ENCODE results near the gene PADI3.
"Not testable (repeated sequence)": the region's sequence is repeated elsewhere in the genome, so short reads cannot be mapped to it uniquely, and the experiment has no call there.

The PADI3 gene

DNA sequence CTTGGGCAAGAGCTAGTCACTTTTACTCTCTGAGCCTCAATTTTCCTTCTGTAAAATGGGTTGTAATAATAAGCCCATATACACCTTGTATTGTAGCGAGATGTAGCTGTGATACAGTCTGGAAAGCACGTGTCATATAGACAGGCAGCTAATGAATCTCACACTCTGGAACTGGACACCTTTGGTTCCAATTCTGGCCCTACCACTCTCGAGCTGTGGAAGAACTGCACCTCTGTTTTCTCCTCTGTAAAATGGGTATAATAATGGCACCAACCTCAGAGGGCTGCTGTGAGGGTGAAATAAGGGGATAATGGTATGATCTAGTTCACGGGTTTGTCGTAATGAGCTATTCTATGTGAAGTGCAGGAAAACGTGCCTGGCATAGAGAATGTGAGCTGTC lies 58.4 kb downstream of the PADI3 start:
- DNase-seq = no peak

DNA sequence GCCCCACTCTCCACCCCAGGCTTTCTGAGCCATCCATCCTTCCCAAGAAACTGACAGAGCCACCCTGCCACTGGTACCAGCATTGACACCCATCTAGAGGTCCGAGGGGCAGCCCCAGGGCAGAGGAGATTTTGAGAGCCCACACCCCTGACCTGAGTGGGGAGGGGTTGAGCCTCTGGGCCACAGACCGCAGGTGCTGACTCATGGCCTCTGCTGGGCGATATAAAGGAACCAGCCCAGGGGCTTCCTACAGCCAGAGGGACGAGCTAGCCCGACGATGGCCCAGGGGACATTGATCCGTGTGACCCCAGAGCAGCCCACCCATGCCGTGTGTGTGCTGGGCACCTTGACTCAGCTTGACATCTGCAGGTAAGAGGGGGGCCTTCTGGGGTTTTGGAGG lies 59.0 kb downstream of the PADI3 start, which contains the start of gene PADI4:
PADI4 (plus strand) TSS at position 252 of the 400 bp plus-strand sequence; CDS start at position 278, 26 bp downstream.
- DNase-seq = no peak

DNA sequence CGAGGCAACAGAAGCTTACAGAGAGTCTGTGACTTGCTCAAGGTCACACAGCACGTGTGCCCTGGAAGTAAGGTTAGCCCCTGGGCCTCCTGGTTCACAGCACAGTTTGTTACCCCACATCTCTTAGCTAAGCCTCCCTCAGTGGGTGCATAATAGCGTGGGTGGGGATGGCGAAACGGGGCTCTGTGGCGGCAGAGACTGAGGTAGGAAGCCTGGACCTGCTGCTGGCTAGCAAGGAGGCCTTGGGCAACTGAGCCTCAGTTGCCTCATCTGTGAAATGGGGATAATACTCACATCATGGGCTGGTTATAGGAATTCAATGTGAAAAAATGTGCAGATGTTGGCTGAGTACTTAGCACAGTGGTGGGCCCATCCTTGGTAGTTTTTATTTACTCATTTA lies 59.7 kb downstream of the PADI3 start:
- DNase-seq = no peak

DNA sequence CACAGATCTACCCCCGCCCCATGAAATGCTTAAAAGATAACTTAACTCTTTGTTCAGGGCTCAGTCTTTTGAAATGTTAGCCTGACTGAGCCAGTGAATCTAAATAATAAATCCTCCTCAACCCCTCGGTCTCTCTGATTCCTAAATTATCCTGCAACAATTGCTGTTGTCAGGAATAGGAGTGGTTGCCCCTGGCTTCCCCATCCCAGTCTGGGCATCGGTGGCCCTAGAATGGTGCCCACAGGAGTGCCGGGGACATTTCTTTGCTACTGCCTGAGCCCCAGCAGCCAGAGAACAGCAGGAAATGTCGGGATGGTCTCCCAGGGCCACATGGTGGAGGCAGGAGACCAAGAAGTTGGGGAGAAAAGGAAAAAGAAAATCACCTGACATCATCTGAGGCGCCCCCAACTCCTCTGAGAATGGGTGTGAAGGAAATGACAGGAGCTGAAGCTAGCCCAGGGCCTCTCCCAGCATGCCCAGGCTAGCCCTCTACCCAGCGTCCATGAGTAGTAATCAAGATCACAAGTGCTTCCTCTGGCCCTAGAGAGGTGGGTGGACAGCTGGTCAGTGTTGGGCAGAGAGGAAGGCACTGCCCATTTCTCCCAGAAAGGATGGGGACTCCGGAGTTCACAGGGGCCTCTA lies 60.6 kb downstream of the PADI3 start:
- DNase-seq = no peak

DNA sequence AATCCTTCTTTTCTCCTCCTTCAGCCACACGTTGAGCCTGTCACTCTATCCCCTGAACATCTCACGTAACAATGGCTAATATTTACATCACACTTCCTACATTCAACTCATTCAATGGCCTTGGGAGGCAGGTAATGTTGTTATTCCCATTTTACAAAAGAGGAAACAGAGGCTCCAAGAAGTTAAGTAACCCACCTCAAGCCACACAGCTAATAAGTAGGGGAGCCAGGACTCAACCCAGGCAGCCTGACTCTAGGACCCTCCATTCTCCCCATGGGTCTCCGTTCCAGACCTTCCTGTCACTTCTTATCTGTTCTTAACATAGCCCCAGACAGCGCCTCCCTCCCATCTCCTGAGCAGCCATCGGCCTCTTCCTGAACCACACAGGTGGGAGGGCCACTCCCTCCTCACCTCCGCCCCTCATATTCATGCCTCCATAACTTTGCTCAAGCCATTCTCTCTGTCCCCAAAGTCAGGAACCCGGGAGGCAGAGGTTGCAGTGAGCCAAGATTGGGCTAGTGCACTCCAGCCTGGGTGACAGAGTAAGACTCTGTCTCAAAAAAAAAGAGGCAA lies 61.3 kb downstream of the PADI3 start:
- DNase-seq = no peak

DNA sequence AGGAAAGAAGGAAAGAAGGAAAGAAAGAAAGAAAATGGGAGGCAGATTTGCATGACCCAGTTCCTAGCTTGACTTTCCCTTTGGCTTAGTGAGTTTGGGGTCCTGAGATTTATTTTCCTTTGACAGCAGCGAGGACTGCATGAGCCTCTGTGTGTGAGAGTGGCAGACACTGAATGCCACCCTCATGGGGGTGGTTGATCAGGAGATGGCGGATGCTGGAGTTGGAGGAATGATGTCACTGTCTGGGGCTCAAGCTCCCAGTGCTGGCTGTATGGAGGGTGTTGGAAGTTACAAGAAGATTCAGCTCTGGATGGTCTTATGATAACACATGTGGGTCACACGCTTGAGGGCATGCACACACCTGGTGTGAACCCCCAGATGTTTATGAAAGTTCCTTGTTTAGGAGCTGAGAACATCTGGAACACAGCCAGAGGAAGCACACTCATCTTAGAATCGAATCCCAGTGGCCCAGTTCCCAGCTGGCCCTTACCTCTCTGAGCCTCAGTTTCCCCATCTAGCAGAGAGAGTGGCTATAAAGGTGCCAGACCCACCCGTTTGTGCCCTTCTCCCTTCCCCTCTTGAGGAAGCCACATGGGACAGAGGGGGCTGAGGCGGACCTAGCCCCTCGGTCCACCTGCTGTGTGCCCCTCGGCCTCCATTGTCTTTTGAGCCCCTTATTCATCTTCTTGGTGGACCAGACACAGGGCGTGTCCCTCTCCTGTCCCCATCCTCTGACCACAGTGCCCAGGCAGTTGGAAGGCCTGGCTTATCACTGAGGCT lies 64.8 kb downstream of the PADI3 start:
- no peak for DNase-seq

DNA sequence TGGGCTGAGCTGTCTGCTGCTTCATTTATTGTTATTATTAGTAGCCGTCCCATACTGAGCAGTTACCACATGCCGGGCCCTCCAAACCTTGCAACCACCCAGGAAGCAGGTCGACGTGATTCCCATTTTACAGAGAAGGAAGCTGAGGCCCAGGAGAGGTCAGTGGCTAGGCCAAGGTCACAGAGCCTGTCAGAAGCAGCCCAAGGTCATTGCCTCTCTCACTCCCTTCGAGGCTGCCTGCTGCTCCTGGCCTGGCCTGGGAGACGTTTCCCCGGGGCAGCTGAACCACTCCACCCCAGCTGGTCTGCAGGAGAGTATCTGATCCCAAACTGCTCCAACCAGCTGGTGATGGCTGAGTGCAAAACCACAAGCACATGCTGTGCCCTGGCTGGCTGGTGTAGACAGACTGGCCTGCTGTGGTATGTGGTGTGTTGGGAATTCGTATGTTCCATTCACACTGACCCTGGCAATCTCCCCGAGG lies 65.6 kb downstream of the PADI3 start:
- DNase-seq = peak in 1 of 2 experiments; percentile 10

DNA sequence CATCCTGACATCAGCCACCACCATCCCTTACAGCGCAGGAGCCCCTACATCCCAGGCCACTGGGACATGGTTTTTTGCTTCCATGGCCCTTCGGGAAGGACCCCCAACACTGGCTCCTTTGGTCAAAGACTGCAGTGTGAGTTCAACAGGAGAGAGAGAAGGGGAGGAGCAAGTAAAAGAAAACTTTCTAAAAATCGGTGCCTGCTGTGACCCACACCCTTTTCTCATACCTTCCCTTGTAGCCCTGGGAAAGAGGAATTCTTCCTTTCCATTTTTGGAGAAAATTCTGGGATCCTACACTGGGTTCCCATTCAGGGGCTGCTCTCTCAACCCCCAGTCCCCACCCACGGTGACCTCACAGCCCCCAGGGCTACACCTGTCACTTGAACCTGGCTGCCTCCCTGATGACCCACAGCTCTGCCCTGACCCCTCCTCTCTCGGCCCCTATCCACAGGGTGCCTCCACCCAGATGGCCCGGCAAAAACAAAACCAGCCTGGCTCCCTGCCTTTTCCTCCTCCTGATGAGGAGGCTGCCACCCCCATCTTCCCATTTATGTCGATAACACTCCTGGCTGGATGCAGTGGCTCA lies 66.7 kb downstream of the PADI3 start:
- no peak for DNase-seq

DNA sequence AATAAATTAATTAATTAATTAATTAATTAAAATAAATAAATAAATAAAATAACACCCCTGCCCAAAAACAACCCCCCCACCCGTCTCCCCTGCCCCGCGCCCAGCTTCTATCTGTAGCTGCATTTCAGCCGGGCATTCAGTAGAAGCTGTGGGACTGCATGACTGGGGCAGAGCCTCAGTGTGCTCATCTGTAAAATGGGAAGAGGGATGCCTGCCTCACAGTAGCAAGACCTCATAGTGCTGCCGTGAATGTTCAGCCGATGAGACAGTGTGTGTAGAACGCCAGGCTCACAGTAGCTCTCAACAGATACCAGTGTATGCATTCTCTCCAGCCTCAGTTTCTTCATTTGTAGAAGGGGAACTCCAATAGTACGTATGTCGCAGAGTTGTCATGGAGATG lies 67.8 kb downstream of the PADI3 start:
- DNase-seq = no peak

DNA sequence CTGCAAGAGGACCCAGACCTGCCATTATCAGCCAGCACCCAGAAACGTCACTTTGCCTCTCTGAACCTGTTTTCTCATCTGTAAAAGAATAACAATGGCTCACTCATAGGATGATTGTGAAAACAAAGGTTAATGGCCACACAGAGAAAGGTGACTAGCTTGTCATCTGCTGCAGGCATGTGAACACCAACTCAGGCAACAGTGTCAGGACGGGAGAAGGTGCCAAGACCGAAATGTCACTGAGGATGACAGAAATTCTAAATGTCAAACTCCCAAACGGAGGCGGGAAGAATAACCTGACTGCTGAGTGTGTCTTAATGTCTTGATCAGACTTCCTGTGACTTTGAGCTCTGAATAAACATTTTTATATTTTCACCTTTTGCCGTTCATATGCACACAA lies 69.4 kb downstream of the PADI3 start:
- DNase-seq = no peak

DNA sequence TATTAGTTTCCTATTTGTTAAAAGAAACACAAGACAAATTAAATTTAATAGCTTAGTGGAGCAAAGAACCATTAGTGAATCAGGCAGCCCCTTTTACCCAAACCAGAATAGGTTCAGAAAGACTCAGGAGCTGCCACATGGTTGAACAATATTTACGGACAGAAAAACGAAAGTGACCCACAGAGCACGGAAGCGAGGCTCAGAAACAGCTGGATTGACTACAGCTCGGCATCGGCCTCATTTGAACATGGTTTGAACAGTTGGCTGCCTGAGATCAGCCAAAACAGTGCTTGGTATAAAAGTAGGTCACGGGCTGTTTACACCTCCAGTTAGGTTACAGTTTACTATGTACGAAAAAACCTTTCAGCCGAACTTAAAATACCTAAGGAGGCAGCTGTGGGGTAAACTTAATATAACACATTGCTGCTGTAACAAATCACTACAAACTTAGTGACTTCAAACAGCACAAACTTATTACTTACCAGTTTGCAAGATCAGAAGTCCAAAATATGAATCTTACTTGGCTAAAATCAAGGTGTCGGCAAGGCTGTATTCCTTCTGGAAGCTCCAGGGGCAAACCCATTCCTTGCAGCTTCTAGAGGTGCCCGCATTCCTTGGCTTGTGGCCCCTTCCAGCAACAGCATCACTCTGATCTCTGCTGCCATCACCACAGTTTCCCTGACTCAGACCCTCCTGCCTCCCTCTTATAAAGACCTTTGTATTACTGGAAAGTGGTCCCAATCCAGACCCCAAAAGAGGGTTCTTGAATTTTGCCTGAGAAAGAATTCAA lies 70.9 kb downstream of the PADI3 start:
- no peak for DNase-seq

DNA sequence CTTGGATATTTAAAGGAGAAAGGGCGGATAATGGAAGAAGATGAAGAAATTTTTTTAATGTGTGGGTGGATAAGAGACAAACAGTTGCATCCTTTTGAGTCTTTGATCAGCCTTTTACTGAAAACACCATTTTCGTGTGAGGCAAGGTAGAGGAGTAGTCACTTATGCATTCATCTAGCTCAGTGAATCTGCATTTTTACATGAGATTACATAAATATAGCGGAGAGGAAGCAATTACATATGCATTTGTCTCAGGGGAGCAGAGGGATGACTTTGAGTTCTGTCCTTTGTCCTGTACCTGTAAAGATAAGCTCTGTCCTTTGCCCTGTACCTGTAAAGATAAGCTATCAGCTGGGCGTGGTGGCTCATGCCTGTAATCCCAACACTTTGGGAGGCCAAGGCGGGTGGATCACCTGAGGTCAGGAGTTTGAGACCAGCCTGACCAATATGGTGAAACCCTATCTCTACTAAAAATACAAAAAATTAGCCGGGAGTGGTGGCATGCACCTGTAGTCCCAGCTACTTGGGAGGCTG lies 73.0 kb downstream of the PADI3 start:
- not testable (repeated sequence) for DNase-seq

DNA sequence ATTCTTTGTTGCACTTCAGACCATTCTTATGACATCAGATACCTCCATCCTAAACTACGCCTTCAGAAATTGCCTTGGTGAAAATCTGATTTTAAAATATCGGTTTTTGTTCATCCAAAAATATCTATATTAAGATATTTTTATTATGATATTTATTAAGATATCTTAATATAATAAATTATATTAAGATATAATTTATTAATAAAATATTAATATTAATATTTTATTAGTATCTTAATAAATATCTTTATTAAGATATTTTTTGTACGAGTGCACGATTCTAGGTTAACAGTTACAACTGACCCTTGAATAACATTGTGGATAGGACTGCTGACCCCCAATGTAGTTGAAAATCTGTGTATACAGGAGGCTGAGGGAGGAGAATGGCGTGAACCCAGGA lies 80.0 kb downstream of the PADI3 start:
- no peak for DNase-seq

DNA sequence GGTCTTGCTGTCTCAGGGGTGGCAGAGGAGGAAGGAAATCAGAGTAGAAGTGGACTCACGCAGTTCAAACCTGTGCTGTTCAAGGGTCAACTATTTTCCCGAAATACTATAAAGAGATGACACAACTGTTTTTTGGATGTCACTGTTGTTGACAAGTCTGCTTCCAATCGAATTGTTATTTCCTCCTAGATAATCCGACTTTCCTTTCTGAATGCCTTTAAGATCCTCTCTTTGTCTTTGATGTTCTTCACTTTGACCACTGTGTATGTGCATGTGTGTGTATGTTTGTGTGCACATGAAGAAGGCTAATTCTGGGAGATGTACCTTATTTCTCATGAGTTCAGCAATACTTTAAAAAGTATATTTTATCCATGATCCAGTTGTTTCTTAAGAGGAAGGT lies 80.7 kb downstream of the PADI3 start:
- no peak for DNase-seq

DNA sequence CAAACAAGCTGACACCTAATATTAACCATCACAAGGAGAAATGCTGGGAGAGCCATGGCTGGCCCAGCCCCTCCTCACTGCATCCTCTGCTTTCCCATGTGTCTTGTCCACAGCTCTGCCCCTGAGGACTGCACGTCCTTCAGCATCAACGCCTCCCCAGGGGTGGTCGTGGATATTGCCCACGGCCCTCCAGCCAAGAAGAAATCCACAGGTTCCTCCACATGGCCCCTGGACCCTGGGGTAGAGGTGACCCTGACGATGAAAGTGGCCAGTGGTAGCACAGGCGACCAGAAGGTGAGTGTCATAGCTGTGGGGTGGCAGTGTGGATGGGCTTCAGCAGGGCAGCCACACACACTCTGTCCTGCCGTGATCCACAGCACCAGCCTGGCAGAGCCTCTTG lies 82.0 kb downstream of the PADI3 start:
- no peak for DNase-seq

DNA sequence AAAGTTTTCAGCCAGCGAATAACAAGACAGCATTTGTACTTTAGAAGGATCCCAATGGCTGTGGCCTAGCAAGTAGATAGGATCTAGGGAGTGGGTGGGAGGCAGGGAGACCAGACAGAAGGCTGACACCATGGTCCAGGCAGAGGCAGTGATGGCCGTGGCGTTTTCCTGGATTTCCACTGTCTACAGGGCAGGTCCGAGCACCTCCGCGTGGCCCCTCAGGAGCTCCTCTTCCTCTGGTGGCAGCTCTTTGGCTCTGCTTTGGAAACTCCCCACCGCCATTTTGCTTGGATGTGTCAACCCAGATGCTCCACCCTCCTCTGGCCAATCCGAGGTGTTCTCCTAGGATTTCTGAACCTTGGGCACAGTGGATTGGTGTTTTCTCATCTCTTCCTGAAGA lies 84.2 kb downstream of the PADI3 start:
- DNase-seq = no peak

Data from SHP77 (cell line).